ENCODE data around the gene CD101. TPM values are rescaled to one million over a fixed set of nuclear protein-coding genes. Genes with fewer than 3 reads are reported as not detected.

The CD101 gene
- total RNA-seq, 4 donors from 2014 or later, result under 0.01 to 2.9 (median 0.59) TPM; not detected in 1

DNA sequence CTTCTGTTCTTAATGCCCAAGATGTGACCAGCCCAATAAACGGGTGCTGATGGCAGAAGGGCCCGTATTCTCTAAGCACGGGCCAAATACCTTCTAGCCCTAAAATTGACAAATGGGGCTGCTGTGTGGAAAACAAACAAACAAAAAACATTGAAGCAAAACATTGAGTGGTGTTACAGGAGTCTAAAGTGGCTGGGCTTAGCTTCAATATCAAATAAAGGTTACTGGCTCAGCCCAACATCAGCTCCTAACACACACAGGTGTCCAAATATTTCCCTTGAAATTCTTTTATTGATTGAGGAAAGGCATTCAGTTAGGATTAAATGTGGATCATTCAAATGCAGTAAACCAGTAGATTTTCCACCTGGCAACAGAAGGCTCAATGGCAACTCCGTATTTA is 45.2 kb downstream of the CD101 start:
- WGBS, 2 donors, result 52 to 53% methylated on average over 4 of the region's 4 CpGs
- peaks cover 0 to 8% (median 0%) of the 10 kb centered on the region in 4 donors for H3K9me3 ChIP-seq
- peaks cover 0 to 2% (median 0%) of the 10 kb centered on the region in 4 donors for H3K4me1 ChIP-seq
- H3K36me3 ChIP-seq, result no peaks in the 10 kb centered on the region
- no peak for DNase-seq (ENCODE audit: low spot score in 2 of 2)
- H3K4me3 ChIP-seq, result no peak overlapping the region
- no peaks in the 10 kb centered on the region for H3K27me3 ChIP-seq
- no peak overlapping the region for H3K27ac ChIP-seq
- TF ChIP-seq EP300 (IDR thresholded peaks at IDR 0.05) (no peak), POLR2A (IDR thresholded peaks at IDR 0.05) (no peak), CTCF (IDR thresholded peaks at IDR 0.05) (no peak)

- peaks cover 0 to 6% (median 0%) of the 10 kb centered on the region in 4 donors for H3K4me1 ChIP-seq
These were observed 45.7 kb downstream of the CD101 start for GRCh38 chr1:117047271-117047670.

GRCh38 chr1:117049857-117050256 is 48.3 kb downstream of the CD101 start:
- Histone ChIP-seq H3K4me1 (peaks cover 0 to 6% (median 0%) of the 10 kb centered on the region in 4 donors), H3K36me3 (no peaks in the 10 kb centered on the region), H3K9me3 (no peaks in the 10 kb centered on the region), H3K27me3 (no peaks in the 10 kb centered on the region), H3K4me3 (no peak overlapping the region), H3K27ac (no peak overlapping the region)
- TF ChIP-seq CTCF (IDR thresholded peaks at IDR 0.05) (no peak), EP300 (IDR thresholded peaks at IDR 0.05) (peak in 1 of 2 donors; percentile 9)
- peak in 1 of 2 donors; percentile 11 for DNase-seq (ENCODE audit: low spot score in 2 of 2)
- 74 to 76% methylated on average over 5 of the region's 5 CpGs for WGBS, 2 donors

More at GRCh38 chr1:117047271-117047670, 45.7 kb downstream of the CD101 start:
- TF ChIP-seq CTCF (IDR thresholded peaks at IDR 0.05), result no peak
- TF ChIP-seq POLR2A (IDR thresholded peaks at IDR 0.05), result no peak
- TF ChIP-seq EP300 (IDR thresholded peaks at IDR 0.05), result no peak
- Histone ChIP-seq H3K27me3 (no peaks in the 10 kb centered on the region), H3K9me3 (peaks cover 0 to 8% (median 0%) of the 10 kb centered on the region in 4 donors), H3K36me3 (no peaks in the 10 kb centered on the region), H3K4me3 (no peak overlapping the region), H3K27ac (no peak overlapping the region)
- no peak for DNase-seq (ENCODE audit: low spot score in 2 of 2)
- WGBS, 2 donors, result 83 to 95% methylated on average over 2 of the region's 2 CpGs

- DNase-seq (ENCODE audit: low spot score in 2 of 2), result no peak
- no peaks in the 10 kb centered on the region for H3K9me3 ChIP-seq
These were observed 49.9 kb downstream of the CD101 start for GRCh38 chr1:117051224-117052064.

More at GRCh38 chr1:117051224-117052064, 49.9 kb downstream of the CD101 start:
- WGBS, 2 donors, result 54 to 58% methylated on average over 8 of the region's 8 CpGs
- peaks cover 0 to 6% (median 0%) of the 10 kb centered on the region in 4 donors for H3K4me1 ChIP-seq
- no peaks in the 10 kb centered on the region for H3K36me3 ChIP-seq
- TF ChIP-seq CTCF (IDR thresholded peaks at IDR 0.05) (no peak), EP300 (IDR thresholded peaks at IDR 0.05) (no peak), POLR2A (IDR thresholded peaks at IDR 0.05) (no peak)
- no peak overlapping the region for H3K4me3 ChIP-seq
- no peaks in the 10 kb centered on the region for H3K27me3 ChIP-seq
- peak overlapping the region in 1 of 4 donors; percentile 47 for H3K27ac ChIP-seq
